ENCODE data around the gene TAF15.

Gene TAF15

DNA sequence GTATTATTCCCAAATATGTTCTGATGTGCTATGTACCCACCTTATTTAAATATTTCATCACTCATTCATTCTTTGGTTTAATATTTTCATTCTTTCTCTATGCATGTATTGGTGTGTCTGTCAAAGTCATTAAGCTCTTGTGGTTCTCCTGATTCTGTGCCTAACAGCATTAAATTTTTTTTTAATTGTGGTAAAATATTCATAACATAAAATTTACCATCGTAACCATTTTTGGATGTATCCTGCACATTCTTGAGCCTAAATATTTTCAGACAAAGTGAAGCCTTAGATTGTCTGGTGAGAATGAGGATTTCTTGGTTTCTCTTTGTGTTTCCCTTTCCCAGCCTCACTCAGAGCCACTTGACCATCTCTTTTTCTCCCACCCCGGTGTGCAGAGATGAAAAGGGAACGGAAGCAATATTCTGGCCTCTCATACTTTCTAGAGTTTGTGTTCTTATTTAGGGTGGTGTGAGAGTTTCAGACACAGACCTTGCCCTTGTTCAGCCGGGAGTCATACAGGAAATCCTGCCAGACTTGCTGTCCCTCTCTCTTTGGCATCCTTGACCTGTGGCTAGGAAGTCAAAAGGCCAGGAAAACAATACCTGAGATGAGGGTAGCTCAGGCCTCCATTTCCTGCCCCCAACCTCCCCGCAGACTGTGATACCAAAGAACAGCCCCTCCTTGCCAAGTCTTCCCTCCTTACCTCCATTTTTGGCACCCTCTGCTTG is 66.0 kb downstream of the TAF15 start:
- DNase-seq = no peak

DNA sequence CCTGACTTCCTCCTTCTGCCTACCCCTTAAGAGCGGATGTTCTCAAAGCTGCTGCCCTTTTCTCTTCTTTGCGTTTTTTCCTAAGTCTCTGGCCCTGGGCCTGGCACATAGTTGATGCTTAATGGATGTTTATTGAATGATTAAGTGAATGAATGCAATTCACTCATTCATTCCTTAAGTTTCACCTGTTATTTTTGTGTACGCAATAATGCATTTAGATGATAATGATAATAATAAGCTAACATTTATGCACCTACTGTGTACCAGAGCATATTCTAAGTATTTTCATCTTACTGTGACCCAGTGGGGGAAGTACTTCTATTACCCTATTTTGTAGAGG is 66.5 kb downstream of the TAF15 start:
- DNase-seq = no peak

DNA sequence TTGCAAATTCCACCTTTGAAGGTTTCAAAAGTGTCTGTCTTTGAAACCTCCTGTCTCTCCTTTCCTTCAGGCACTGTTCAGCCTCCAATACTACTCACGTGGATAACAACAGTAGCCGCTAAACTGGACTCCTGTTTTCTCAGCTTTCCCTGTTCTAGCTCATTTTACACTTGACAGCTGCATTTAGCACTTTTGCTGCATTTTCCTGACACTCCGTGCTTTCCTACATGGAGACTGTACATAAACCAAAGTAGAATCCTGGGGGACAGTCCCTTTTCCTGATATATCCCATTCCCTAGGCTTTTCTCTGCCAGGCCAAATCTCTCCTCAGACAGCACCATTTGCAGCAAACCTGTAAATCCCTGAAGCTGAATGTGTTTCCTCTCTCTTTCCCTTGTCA is 67.2 kb downstream of the TAF15 start:
- DNase-seq = no peak

DNA sequence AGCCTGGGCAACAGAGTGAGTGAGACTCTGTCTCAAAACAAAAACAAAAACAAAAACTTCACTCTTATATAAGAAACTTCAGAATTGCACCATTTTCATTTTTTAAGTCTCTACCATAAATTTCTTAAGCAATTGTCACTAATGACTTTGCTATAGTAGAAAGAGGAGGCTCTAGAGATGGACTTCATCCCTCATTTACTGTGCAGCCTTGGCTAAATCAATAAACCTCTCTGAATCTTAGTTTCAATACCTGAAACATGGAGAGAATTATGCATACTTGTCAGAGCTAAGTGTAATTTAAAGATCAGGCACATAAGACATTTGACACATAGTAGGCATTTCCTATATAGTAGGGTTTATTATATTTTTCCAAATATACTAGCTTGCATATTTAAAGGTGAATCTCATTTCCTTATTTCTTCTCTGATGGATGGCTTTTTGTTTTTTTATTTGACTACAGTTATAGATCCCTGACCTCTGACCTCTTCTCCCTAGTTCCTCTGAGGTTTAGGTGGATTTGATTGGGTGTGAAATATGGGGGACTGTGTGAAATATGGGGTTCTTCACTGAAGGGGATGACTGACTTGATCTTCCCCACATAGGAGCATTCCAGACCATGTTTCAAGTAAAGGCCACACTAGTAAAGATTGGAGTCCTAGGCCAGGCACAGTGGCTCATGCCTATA is 68.2 kb downstream of the TAF15 start:
- DNase-seq = no peak

DNA sequence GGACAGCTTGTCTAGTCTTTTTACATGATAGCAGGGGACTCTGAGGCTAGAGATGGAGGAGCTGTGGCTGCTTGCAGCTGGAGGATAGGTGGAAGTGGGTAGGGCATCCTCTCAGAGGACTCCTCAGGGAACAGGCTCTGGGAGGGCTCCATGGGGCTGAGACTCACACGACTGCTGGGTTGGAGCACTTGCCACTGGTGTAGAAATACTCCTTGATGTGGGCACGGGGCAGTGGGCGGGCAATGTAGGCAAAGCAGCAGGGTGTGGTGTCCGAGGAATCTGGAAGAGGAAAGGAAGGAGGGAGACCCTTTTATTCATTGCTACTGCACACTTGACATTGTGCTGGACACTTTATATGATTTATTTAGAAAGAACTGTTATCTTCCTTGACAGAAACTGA is 69.1 kb downstream of the TAF15 start:
- no peak for DNase-seq

DNA sequence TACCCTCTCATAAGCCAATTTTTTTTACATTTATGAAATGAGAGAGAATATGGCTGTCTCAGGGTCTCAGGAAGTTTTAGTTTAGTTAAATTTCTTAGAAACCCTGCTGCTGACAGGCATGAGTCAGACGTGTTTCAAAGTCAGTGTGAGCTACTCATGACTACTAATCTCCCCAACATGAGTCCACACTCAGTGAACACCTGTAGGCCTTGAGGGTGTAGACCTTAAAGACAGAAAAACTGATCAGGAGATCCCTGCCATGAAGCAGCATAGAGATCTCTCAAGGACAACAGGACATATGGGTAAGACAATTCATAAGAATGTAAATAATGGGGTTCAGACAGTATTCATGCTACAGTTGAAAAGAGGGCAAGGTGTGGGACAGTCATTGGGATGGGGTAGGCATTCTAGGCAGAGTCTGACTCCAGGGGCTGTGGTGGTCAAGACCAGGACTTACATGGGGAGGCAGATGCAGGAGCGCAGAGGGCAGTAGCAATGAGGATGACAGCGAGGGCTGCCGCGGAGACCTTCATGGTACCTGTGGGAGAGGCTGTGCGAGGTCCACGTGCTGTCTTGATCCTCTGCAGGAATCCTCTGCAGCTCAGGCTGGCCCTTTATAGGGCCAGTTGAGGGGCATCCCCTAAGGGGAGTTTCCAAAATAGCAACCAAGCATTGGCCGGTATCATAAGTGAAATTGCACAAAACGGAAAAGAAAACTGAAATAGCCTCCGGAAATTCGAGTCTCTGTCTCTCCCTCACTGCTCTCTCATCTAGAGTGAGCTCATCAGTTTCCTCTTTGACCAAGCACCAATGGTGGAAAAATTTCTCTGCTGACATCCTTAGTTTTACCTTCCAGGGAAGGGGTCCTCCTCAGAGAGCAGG is 70.7 kb downstream of the TAF15 start, which contains the start of gene CCL5:
Gene CCL5 (minus strand): TSS at position 588 of the 882 bp plus-strand sequence.
- DNase-seq = no peak

DNA sequence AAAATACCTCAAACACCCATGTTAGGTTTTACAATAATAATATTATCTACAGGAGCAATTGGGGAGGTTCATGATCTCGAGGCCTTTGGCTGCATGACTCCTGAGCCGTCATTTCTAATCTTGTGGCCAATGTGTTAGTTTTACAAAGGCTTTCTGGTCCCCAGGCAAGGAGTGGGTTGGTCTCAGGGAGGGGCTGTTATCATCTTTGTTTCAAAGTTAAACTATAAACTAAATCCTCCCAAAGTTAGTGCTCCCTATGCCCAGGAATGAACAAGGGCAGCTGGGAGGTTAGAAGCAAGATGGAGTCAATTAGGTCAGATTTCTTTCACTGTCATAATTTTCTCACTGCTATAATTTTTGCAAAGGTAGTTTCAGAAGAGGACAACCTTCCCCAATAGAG is 80.0 kb downstream of the TAF15 start:
- DNase-seq = no peak

DNA sequence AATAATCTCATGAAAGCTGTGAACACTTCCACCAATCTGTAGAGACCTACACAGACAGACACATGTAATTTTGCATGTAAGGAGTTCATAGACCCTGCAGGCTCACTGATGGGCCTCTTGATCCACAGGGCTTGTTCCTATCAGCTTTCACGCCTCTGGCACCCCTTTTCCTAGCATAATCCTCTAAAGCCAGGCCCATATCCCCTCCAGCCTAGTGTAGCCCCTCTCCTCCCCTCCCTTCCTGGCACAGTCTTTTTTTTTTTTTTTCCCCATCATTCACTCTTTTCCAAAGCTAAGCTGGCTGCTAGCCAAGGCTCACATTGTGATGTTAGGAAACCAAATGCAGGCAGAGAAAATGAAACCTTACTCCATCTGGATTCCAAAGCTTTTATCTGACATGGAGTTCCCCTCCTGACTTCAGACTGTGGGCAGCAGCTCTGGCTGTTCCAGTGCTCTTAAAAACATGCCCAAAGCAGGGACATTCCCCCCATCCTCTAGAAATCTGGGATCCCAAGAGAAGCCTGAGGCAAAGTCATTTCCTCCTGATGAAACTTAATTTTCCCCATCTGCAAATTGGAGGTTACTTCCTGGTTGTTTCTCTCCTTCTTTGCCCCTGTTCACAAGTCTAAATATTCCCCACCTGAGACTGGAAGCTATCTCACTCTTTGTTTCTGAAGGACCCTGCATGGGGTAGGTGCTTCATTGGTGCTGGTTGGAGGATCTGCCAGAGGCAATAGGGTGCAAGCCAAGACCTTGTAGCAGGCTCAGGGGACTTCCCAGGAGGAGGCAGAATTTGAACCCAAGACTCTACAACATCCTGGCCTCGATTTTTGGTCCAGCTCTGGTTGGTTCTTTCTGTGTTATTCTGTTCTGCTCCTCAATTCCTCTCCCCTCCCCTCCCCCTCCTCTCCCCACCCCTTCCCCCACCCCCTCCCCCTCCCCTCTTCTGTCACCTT is 80.8 kb downstream of the TAF15 start:
- no peak for DNase-seq

DNA sequence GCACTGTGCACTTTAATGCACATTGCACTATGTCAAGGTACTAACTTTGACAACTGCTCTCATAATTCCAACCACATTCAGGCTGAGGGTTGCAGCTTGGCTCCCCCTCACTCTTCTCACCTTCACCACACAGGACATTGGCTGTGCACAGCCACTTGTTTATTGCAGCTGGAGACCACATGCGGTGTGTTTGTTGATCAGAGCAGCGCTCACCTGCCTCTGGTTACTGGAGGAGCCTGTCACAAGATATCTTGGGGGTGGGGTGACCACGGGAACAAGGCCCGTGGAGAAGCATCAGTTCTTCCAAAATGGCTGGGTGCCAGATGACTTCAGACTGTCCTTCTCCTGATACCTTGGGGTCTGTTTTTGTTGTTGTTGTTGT is 81.5 kb downstream of the TAF15 start:
- DNase-seq = peak; percentile 58

DNA sequence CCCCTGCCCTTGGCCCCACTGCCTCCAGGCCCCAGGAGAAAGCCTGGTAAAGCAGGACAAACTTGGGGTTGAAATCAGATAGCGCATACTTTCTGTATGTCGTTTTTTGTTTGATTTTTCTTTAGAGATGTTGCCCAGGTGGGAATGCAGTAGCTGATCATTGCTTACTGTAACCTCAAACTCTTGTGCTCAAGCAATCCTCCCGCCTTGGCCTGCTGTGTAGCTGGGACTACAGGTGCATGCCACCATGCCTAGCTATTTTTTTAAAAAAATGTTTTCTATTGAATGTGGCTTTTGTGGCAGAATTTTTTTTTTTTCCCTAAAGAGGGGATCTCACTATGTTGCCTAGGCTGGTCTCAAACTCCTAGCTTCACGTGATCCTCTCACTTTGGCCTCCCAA is 82.0 kb downstream of the TAF15 start:
- DNase-seq = no peak

DNA sequence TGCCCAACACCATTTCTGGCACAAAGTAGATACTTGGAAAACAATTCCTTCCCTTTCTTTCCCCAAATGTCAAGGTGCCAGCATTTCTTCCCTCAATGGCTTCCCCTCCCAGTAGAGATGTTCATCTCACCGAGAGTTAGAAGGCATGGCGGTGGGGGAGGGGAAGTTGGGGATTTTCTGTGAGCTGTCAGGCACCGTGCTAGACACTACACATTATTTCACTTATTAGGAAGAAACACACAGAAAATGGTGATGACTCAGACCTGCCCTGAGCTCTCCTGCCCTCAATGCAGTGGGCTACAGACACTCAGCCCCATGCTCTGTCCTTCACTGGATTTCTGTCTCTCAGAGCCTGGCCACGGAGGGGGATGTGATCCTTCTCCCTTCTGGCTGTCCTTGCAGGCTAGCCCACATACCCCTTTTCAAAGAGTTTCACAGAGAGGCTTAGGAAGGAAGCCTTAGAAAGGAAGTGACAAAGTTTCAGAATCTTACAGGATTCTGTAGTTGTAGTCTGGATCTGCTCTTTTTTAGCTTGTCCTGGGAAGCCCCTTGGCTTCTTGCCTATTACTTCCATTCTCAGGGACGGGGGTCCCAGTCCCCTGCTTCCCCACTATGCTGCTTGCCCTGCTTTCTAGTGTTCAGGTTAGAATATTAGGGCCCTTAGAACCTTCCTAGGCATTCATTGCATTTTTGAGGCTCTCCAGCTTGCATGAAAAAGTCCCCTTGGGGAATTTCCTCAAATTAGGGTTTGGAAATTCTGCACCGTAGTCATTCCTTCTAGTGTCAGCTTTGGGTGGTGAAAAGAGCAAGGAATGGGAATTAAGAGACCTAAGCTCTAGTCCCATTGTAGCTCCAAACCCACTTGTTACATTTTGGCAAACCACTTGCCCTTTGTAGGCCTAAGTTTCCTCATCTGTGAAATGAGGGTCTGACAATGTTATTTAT is 83.1 kb downstream of the TAF15 start:
- no peak for DNase-seq

DNA sequence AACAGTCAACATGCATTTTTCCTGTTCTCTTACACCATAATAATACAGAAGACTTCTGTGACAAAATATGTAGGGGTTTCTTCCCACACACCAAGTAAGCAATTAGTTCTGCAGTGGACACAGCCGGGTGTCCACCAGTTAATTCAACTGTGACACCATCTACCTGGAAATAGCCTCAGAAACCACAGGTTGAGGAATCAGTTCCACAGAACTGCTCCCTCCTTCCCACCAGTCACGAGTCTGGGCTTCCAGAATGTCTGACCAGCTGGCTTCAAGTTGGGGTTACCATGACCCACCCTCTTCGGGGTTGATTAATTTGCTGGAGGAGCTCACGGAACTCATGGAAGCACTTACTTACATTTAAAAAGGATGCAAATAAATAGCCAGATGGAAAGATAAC is 84.5 kb downstream of the TAF15 start:
- no peak for DNase-seq

DNA sequence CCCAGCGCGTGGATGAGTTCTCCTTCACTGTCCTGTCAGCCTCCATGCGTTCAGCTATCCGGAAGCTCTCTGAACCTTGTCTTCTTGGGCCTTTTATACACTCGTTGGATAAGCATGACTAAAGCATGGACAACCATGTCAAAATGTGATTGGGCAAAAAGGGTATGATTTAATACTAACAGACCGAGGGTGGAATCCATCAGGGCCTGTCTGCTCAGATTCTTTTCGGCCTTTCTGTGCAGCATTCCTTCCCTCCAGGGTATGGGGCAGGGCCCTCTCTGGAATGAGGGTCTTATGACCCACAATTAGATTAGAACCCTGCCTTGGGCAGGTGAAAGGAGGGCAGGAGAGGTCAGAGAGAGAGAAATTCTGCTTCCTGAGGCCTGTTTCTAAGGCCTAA is 84.9 kb downstream of the TAF15 start:
- no peak for DNase-seq

DNA sequence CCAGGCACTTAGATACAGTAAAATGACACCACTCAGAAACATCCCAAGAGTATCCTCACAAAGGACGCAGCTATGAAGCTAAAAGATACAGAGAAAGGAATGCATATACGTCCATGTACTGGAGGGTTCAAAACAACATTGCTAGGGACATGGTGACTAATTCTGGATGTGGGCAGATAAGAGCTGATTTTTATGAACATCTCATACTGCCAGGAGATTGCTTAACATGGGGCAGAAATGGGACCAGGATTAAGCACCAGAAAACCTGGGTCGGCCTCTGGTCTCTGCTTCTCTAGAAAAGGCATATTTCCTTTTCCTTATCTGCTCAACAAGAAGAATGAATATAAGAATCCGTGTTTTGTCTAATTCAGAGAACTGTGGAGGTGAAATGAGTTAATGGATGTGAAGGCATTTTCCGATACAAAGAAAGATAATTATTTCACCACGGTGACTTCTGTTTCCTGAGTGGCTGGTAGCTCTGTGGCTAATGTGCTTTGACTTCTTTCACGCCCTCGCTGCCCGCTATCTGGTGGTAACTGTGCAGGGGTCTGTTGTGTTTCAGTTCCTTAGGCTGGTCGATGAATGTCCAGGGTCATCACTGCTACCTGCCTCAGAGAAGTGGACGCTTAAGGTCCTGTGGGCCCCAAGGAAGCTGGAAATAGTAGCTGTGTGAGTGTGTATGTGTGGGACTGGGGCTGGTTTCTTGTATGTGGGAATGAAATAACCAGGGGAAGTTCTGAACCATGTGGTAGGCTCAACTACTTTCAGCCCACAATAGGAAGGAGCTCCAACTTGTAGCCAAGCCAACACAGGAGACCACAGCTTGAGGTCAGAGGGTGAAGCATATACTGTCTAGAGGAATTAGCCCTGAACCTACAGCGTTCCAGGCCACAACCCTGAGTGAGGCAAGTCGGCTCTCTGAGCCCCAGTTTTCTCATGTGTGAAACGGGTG is 86.6 kb downstream of the TAF15 start:
- no peak for DNase-seq

Measured in NCI-H510A treated with DMSO at 0.1 percent for 48 hours (cell line).